T-helper 2 cell (primary cell): ENCODE results near the gene AIP.
A peak's percentile ranks its signal among the peaks of the same experiment; 100 is the strongest.

ENCODE experiments used
- DNase-seq, 5 experiments: peaks; one replicate each; pipeline versions ENCODE4 v3.0.0 to v3.0.0-alpha.2; 2012 to 2022
- total RNA-seq, 2 donors: gene quantifications; one replicate each; lab custom pipeline; 2026; lab: John Stamatoyannopoulos, UW

Gene AIP
- total RNA-seq: 67.0 to 75.0 reads per million in 2 donors

- DNase-seq: peak; percentile 84 to 99 (median 96)
Observed at GRCh38 chr11:67482827-67483798, at the start of gene AIP. Gene AIP (plus strand): TSS chr11:67483026. CDS start chr11:67483159, 133 bp downstream.

- no peak for DNase-seq
Observed at GRCh38 chr11:67433536-67434394, 49.1 kb upstream of the AIP start.

GRCh38 chr11:67434395-67434881 lies 48.4 kb upstream of the AIP start:
- DNase-seq: peak in 2 of 5 experiments; percentile 22 to 55

- DNase-seq: peak in 1 of 5 experiments; percentile 49
Observed at GRCh38 chr11:67435031-67435726, 47.6 kb upstream of the AIP start.

- no peak for DNase-seq
Observed at GRCh38 chr11:67435727-67436458, 46.9 kb upstream of the AIP start.

- DNase-seq: peak in 3 of 5 experiments; percentile 47 to 89 (median 48)
Observed at GRCh38 chr11:67436459-67437081, 46.3 kb upstream of the AIP start.

- DNase-seq: peak in 4 of 5 experiments; percentile 52 to 93 (median 74)
Observed at GRCh38 chr11:67437082-67437808, 45.6 kb upstream of the AIP start, which contains the start of gene PTPRCAP. Gene PTPRCAP (minus strand): TSS chr11:67437682. CDS start chr11:67437619, 63 bp downstream.

GRCh38 chr11:67437809-67438157 lies 45.0 kb upstream of the AIP start:
- DNase-seq: no peak

GRCh38 chr11:67438158-67438902 lies 44.5 kb upstream of the AIP start:
- peak; percentile 55 to 92 (median 68) for DNase-seq

- peak in 2 of 5 experiments; percentile 23 to 50 for DNase-seq
Observed at GRCh38 chr11:67439321-67440228, 43.3 kb upstream of the AIP start.

- DNase-seq: peak in 1 of 5 experiments; percentile 63
Observed at GRCh38 chr11:67440229-67441097, 42.4 kb upstream of the AIP start.

- DNase-seq: no peak
Observed at GRCh38 chr11:67441098-67441563, 41.7 kb upstream of the AIP start.

GRCh38 chr11:67441731-67442351 lies 41.0 kb upstream of the AIP start:
- peak in 2 of 5 experiments; percentile 38 to 46 for DNase-seq

GRCh38 chr11:67442504-67443404 lies 40.1 kb upstream of the AIP start:
- DNase-seq: no peak

- no peak for DNase-seq
Observed at GRCh38 chr11:67445515-67445914, 37.3 kb upstream of the AIP start.

GRCh38 chr11:67448220-67448609 lies 34.6 kb upstream of the AIP start:
- no peak for DNase-seq
